ENCODE results near the gene UBALD1.

The UBALD1 gene

DNA sequence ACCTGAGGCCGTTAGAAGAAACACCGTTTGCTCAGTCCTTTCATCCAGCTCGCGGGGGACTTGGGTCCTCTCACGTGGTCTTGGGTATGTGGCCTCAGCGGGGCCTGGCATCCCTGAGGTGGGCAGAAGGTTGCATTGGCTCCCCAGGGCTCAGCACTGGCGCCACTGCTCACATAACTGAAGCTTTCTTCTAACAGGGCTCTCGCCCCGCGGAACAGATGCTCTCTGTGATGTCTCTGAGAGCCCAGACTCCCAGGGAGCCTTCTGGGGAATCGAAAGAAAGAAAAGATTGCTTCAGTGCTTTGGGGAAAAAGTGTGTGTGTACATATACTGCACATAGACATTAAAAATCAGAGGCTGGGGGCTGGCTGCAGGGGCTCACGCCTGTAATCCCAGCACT lies 20.1 kb upstream of the UBALD1 start:
- no peak for DNase-seq (ENCODE audit: low read depth)
- TF ChIP-seq, protein P1, sequence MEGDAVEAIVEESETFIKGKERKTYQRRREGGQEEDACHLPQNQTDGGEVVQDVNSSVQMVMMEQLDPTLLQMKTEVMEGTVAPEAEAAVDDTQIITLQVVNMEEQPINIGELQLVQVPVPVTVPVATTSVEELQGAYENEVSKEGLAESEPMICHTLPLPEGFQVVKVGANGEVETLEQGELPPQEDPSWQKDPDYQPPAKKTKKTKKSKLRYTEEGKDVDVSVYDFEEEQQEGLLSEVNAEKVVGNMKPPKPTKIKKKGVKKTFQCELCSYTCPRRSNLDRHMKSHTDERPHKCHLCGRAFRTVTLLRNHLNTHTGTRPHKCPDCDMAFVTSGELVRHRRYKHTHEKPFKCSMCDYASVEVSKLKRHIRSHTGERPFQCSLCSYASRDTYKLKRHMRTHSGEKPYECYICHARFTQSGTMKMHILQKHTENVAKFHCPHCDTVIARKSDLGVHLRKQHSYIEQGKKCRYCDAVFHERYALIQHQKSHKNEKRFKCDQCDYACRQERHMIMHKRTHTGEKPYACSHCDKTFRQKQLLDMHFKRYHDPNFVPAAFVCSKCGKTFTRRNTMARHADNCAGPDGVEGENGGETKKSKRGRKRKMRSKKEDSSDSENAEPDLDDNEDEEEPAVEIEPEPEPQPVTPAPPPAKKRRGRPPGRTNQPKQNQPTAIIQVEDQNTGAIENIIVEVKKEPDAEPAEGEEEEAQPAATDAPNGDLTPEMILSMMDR (conservative IDR thresholded peaks at IDR 0.05; ENCODE audit: low read depth, low read length), result no peak
- no peak overlapping the region for H3K4me3 ChIP-seq (ENCODE audit: low read depth, low read length)

DNA sequence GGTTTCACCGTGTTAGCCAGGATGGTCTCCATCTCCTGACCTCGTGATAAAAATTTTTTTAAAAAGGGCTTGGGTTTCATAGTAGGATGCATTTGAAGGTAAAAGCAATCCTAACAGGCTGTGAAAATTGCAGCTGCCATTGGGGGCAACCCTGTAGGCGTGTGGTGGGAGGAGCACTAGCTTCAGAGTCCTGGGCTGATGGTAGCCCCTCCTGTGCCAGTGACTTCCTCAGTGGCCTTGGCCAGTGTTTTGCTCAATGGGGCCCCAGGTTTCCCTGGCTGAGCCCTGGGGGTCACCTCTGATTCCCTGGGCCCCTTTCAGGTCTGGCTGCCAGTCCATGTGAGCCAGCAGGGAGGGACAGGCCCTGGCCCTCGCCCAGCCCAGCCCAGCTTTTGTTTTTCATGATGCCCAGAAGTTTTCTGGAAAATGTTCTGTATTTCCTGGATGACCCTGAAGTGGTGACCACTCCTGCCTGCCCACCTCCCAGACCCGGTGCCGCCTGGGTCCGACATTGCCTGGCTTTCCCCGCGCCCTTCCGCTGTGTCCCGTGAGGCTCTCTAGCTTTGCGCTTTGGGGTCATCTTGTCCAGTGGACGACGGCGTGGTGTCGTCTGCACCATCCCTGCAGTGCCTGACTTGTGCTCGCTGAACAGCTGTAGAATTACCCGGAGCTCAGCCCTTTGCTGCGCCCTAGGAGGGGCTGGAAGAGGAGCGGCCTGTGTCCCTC lies 19.4 kb upstream of the UBALD1 start:
- H3K4me3 ChIP-seq (ENCODE audit: low read depth, low read length), result no peak overlapping the region
- TF ChIP-seq, protein P1 (conservative IDR thresholded peaks at IDR 0.05; ENCODE audit: low read depth, low read length), result no peak
- no peak for DNase-seq (ENCODE audit: low read depth)

DNA sequence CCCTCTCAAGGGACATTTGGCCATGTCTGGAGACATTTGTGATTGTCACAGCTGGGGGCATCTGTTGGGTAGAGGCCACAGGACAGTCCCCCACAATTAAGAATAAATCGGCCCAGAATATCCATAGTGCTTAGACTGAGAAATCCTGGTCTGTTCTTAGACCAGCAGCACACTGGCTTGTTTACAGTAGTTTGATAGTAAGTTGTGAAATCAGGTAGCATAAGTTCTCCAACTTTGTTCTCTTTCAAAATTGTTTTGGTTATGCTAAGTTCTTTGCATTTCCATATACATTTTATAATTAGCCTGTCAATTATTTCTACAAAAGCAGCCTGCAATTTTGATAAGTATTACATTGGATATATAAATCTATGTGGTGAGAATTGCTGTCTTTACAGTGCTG lies 16.8 kb upstream of the UBALD1 start:
- DNase-seq (ENCODE audit: low read depth), result no peak
- no peak overlapping the region for H3K4me3 ChIP-seq (ENCODE audit: low read depth, low read length)
- TF ChIP-seq, protein P1 (conservative IDR thresholded peaks at IDR 0.05; ENCODE audit: low read depth, low read length), result no peak

DNA sequence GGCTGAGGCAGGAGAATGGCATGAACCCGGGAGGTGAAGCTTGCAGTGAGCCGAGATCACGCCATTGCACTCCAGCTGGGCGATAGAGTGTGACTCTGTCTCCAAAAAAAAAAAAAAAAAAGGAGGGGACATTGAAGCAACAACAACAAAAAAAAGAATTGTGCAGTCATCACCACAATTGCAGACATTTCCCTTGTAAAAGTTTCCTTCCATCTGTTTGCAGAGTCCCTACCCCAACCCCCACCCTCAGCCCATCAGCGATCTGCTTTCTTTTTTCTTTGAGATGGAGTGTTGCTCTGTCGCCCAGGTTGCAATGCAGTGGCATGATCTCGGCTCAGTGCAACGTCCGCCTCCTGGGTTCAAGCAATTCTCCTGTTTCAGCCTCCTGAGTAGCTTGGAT lies 13.6 kb upstream of the UBALD1 start:
- no peak overlapping the region for H3K4me3 ChIP-seq (ENCODE audit: low read depth, low read length)
- TF ChIP-seq, protein P1 (conservative IDR thresholded peaks at IDR 0.05; ENCODE audit: low read depth, low read length), result no peak
- no peak for DNase-seq (ENCODE audit: low read depth)

DNA sequence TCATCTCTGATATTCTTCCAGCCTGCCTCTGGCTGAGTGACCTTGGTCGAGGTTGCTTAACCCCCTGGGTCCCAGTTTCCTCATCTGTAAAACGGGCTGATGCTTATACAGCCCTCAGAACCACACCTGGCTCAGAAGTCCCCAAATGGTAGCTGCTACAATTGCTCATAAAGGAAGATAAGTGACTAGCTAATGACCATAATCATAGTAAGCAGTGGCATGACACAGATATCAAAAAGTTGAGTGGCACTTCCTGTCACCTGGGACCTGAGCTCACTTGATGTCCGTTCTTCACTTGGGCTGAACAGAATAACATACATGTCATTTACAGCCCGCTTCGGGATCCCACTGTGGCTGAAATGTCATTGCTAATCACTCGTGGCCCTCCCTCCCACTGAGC lies 11.7 kb upstream of the UBALD1 start:
- peak overlapping the region; percentile 9 for H3K4me3 ChIP-seq (ENCODE audit: low read depth, low read length)
- DNase-seq (ENCODE audit: low read depth), result no peak
- TF ChIP-seq, protein P1 (conservative IDR thresholded peaks at IDR 0.05; ENCODE audit: low read depth, low read length), result no peak

DNA sequence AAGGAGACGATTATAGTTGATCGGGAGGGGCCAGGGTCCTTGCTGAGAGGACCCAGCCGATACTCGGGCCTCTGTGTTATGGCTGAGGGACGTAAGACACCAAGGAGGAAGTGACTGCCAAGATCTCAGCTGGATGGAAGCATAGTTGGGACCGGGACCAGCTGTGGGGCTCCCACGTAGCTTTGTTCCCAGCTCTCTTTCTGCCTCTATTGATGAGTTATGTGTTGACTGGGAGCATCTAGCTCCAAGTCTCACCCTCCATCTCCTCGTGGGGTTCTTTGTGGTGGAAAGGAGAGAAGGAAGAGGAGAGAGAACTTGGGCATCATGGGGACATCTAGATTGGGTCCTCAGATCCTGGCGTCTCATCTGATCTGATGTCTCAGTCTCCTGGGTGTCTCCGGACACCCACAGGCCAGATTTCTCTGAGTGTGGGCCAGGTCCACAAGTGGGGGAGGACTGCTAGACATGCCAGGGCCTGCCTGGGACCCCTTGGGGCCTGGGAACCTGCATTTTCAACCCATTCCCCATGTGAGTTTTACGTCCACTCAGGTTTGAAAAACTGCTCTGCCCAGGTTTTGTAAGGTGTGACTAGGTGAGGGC lies 11.0 kb upstream of the UBALD1 start:
- TF ChIP-seq, protein P1 (conservative IDR thresholded peaks at IDR 0.05; ENCODE audit: low read depth, low read length), result no peak
- peak overlapping the region; percentile 93 for H3K4me3 ChIP-seq (ENCODE audit: low read depth, low read length)
- no peak for DNase-seq (ENCODE audit: low read depth)

All from choroid plexus epithelial cell (primary cell).